WTC11 (cell line): ENCODE data around the gene SOX6. TPM values are rescaled to one million over a fixed set of nuclear protein-coding genes. Genes with fewer than 3 reads are reported as not detected.

ENCODE experiments used
- ATAC-seq: fragments of 200-7000 bp; cut with Tn5 transposase; 2 replicates; pipeline ENCODE4 v1.10.0; 2021; ENCODE audit warnings: mild to moderate bottlenecking, moderate library complexity
- CTCF ChIA-PET: fragments of 300-600 bp; sonication (Branson Sonifier 250); formaldehyde crosslinking; loops from one replicate; lab custom pipeline; 2021; ENCODE audit warnings: antibody characterized with exemption; lab: Charles Lee
- POLR2A ChIA-PET: fragments of 350-600 bp; sonication (Branson Sonifier 250); formaldehyde crosslinking; loops from one replicate; lab custom pipeline; 2021; ENCODE audit warnings: antibody characterized with exemption; lab: Charles Lee
- DNase-seq: peaks from one replicate; pipeline ENCODE4 v3.0.0; 2021; ENCODE audit warnings: low spot score
- H3K27ac Mint-ChIP-seq: 2 replicates; pipeline ENCODE4 v1.8.0; 2021; ENCODE audit warnings: mixed read lengths
- H3K27me3 Mint-ChIP-seq: 2 replicates; pipeline ENCODE4 v1.8.0; 2021; ENCODE audit warnings: low read depth, mild to moderate bottlenecking, moderate library complexity, mixed read lengths
- H3K36me3 Mint-ChIP-seq: 2 replicates; pipeline ENCODE4 v1.8.0; 2021; ENCODE audit warnings: mixed read lengths
- H3K4me1 Mint-ChIP-seq: 2 replicates; pipeline ENCODE4 v1.8.0; 2022; ENCODE audit warnings: mixed read lengths
- H3K4me3 Mint-ChIP-seq: 2 replicates; pipeline ENCODE4 v1.8.0; 2021; ENCODE audit warnings: mild to moderate bottlenecking, moderate library complexity, mixed read lengths
- H3K9me3 Mint-ChIP-seq: 2 replicates; pipeline ENCODE4 v1.8.0; 2021; ENCODE audit warnings: mixed read lengths
- ATF2 ChIP-seq: sonication (generic); formaldehyde crosslinking; IDR thresholded peaks from 2 replicates; pipeline ENCODE4 v1.8.1; 2022; ENCODE audit warnings: low read depth, missing genetic modification reagents, borderline replicate concordance
- ATF3 ChIP-seq: sonication (generic); formaldehyde crosslinking; conservative IDR thresholded peaks from 2 replicates; pipeline ENCODE4 v1.8.1; 2022; ENCODE audit warnings: mild to moderate bottlenecking, missing genetic modification reagents
- CBFB ChIP-seq: sonication (generic); formaldehyde crosslinking; IDR thresholded peaks from 2 replicates; pipeline ENCODE4 v1.8.1; 2022; ENCODE audit warnings: mild to moderate bottlenecking, low read depth, missing genetic modification reagents
- E2F4 ChIP-seq: sonication (generic); formaldehyde crosslinking; IDR thresholded peaks from 2 replicates; pipeline ENCODE4 v1.8.1; 2022; ENCODE audit warnings: low read depth, mild to moderate bottlenecking, moderate library complexity, missing genetic modification reagents, borderline replicate concordance
- ESRRA ChIP-seq: sonication (generic); formaldehyde crosslinking; IDR thresholded peaks from 2 replicates; pipeline ENCODE4 v1.8.1; 2022; ENCODE audit warnings: mild to moderate bottlenecking, missing genetic modification reagents, borderline replicate concordance
- ETV6 ChIP-seq: sonication (generic); formaldehyde crosslinking; IDR thresholded peaks from 2 replicates; pipeline ENCODE4 v1.8.1; 2022; ENCODE audit warnings: mild to moderate bottlenecking, missing genetic modification reagents
- FOXP4 ChIP-seq: sonication (generic); formaldehyde crosslinking; IDR thresholded peaks from 2 replicates; pipeline ENCODE4 v1.8.0; 2022; ENCODE audit warnings: mild to moderate bottlenecking, missing genetic modification reagents
- GRHL2 ChIP-seq: fragments of 250-450 bp; sonication (Bioruptor Pico); IDR thresholded peaks from 2 replicates; pipeline ENCODE4 v1.8.0; 2022; ENCODE audit warnings: mild to moderate bottlenecking, moderate library complexity; ENCODE audit not compliant: insufficient replicate concordance, severe bottlenecking
- GTF2I ChIP-seq: fragments of 250-450 bp; sonication (Bioruptor Pico); conservative IDR thresholded peaks from 2 replicates; pipeline ENCODE4 v1.4.0; 2021; ENCODE audit warnings: mild to moderate bottlenecking
- NFYB ChIP-seq: sonication (generic); formaldehyde crosslinking; conservative IDR thresholded peaks from 2 replicates; pipeline ENCODE4 v1.8.0; 2022; ENCODE audit warnings: low read depth, missing genetic modification reagents
- PRRX2 ChIP-seq: fragments of 250-450 bp; sonication (Bioruptor Pico); IDR thresholded peaks from 2 replicates; pipeline ENCODE4 v1.8.0; 2021; ENCODE audit warnings: mild to moderate bottlenecking
- SMAD3 ChIP-seq: sonication (generic); formaldehyde crosslinking; IDR thresholded peaks from 2 replicates; pipeline ENCODE4 v1.8.0; 2022; ENCODE audit warnings: missing genetic modification reagents, mild to moderate bottlenecking, borderline replicate concordance
- SOX15 ChIP-seq: fragments of 250-450 bp; sonication (Bioruptor Pico); IDR thresholded peaks from 2 replicates; pipeline ENCODE4 v1.9.0; 2021; ENCODE audit warnings: mild to moderate bottlenecking
- TEAD4 ChIP-seq: sonication (generic); formaldehyde crosslinking; IDR thresholded peaks from 2 replicates; pipeline ENCODE4 v1.8.0; 2022; ENCODE audit warnings: mild to moderate bottlenecking, missing genetic modification reagents
- USF1 ChIP-seq: sonication (generic); formaldehyde crosslinking; IDR thresholded peaks from 2 replicates; pipeline ENCODE4 v1.8.0; 2022; ENCODE audit warnings: mild to moderate bottlenecking, missing genetic modification reagents
- ZNF232 ChIP-seq: sonication (generic); formaldehyde crosslinking; IDR thresholded peaks from 2 replicates; pipeline ENCODE4 v1.8.0; 2022; ENCODE audit warnings: mild to moderate bottlenecking, missing genetic modification reagents
- ZNF263 ChIP-seq: sonication (generic); formaldehyde crosslinking; IDR thresholded peaks from 2 replicates; pipeline ENCODE4 v1.8.1; 2022; ENCODE audit warnings: low read depth, mild to moderate bottlenecking, moderate library complexity, missing genetic modification reagents
- ZNF671 ChIP-seq: fragments of 250-450 bp; sonication (Bioruptor Pico); IDR thresholded peaks from 2 replicates; pipeline ENCODE4 v1.8.0; 2021; ENCODE audit warnings: mild to moderate bottlenecking
- total RNA-seq: library from RNA; stranded (reverse); gene quantifications from 3 replicates; pipeline ENCODE4 v1.2.3, GENCODE V29; 2021

Gene SOX6
- total RNA-seq, 1 experiment from 2014 or later, result 0.13 TPM

GRCh38 chr11:15929371-15929901 lies 426.9 kb downstream of the SOX6 start:
- DNase-seq (no peak), ATAC-seq (no peak)
- H3K4me1 Mint-ChIP-seq, result no peaks in the 10 kb centered on the region
- H3K4me3 Mint-ChIP-seq, result no peak overlapping the region
- no peaks in the 10 kb centered on the region for H3K36me3 Mint-ChIP-seq
- H3K9me3 Mint-ChIP-seq, result peaks cover 13% of the 10 kb centered on the region
- H3K27ac Mint-ChIP-seq, result no peak overlapping the region
- no peak for TF ChIP-seq CBFB
- no peak for TF ChIP-seq GRHL2
- TF ChIP-seq ATF2 (CRISPR knock-in tag), result no peak
- no peak for TF ChIP-seq ESRRA (CRISPR knock-in tag)
- no peak for TF ChIP-seq TEAD4 (CRISPR knock-in tag)
- no peak for TF ChIP-seq ZNF263 (CRISPR knock-in tag)
- ChIA-PET CTCF (interaction anchor here (5.1 kb wide), 1 partner anchor 12 kb away, joined by 20 read pairs; no protein-coding TSS in a partner anchor), POLR2A (no interaction called here)
- no peaks in the 10 kb centered on the region; the same call in 1 of the 2 replicates for H3K27me3 Mint-ChIP-seq

- no peak overlapping the region for H3K27ac Mint-ChIP-seq
- POLR2A ChIA-PET, result no interaction called here
- H3K36me3 Mint-ChIP-seq, result no peaks in the 10 kb centered on the region
- DNase-seq (no peak), ATAC-seq (no peak)
- H3K4me3 Mint-ChIP-seq, result no peak overlapping the region
- CTCF ChIA-PET, result no interaction called here
- H3K27me3 Mint-ChIP-seq, result no peaks in the 10 kb centered on the region
- no peaks in the 10 kb centered on the region for H3K4me1 Mint-ChIP-seq
- peaks cover 13% of the 10 kb centered on the region for H3K9me3 Mint-ChIP-seq
- no peak for TF ChIP-seq SOX15 (CRISPR knock-in tag)
- no peak for TF ChIP-seq ETV6
- no peak for TF ChIP-seq GTF2I (CRISPR knock-in tag)
- TF ChIP-seq ZNF232 (CRISPR knock-in tag), result no peak
- TF ChIP-seq E2F4 (CRISPR knock-in tag), result no peak
- TF ChIP-seq ZNF671 (CRISPR knock-in tag), result no peak
- no peak for TF ChIP-seq USF1
- TF ChIP-seq NFYB (CRISPR knock-in tag), result no peak
- TF ChIP-seq SMAD3 (CRISPR knock-in tag), result no peak
- no peak for TF ChIP-seq PRRX2 (CRISPR knock-in tag)
- TF ChIP-seq ATF3 (CRISPR knock-in tag), result no peak
- TF ChIP-seq FOXP4 (CRISPR knock-in tag), result no peak
Measured at GRCh38 chr11:15927864-15928217, 428.5 kb downstream of the SOX6 start.
